Activated T-helper 1 cell treated with anti-CD3 and anti-CD28 coated beads, Interleukin-12 subunit alpha, Interleukin-12 subunit beta, Interleukin-2, Interleukin-4 antibody, amounts not matched to agents 30 ng/mL and 10 ng/mL and 1 ng/mL, durations not matched to agents 14 hours and 24 hours and 36 hours (primary cell): ENCODE measurements around the gene TSPAN12. TPM values are rescaled to one million over a fixed set of nuclear protein-coding genes. Genes with fewer than 3 reads are reported as not detected.
"Not testable (repeated sequence)": the region's sequence is repeated elsewhere in the genome, so short reads cannot be mapped to it uniquely, and the experiment has no call there.

Source experiments
- DNase-seq: peaks from one replicate; pipeline ENCODE4 v3.0.0; 2021; ENCODE audit warnings: low spot score
- H3K27ac Mint-ChIP-seq: one replicate; pipeline ENCODE4 v1.8.0; 2021; ENCODE audit warnings: mild to moderate bottlenecking, mixed read lengths
- H3K27me3 Mint-ChIP-seq: one replicate; pipeline ENCODE4 v1.8.0; 2022; ENCODE audit warnings: mild to moderate bottlenecking, moderate library complexity, mixed read lengths; ENCODE audit not compliant: insufficient read depth
- H3K36me3 Mint-ChIP-seq: one replicate; pipeline ENCODE4 v1.8.0; 2021; ENCODE audit warnings: low read depth, mixed read lengths
- H3K4me1 Mint-ChIP-seq: one replicate; pipeline ENCODE4 v1.8.0; 2021; ENCODE audit warnings: low read depth, mixed read lengths
- H3K4me3 Mint-ChIP-seq: one replicate; pipeline ENCODE4 v1.8.0; 2021; ENCODE audit warnings: mild to moderate bottlenecking, moderate library complexity, mixed read lengths
- H3K9me3 Mint-ChIP-seq: one replicate; pipeline ENCODE4 v1.8.0; 2021; ENCODE audit warnings: mixed read lengths
- intact Hi-C: fragments of 100-400 bp; cut with micrococcal nuclease; formaldehyde crosslinking; loops from one replicate; pipeline ENCODE4 v1.15.1; 2024
- total RNA-seq: library from RNA; stranded (reverse); gene quantifications from 2 replicates; pipeline ENCODE4 v1.2.3, GENCODE V29; 2022

Gene TSPAN12
- total RNA-seq, 1 donor from 2014 or later, result not detected

- Mint-ChIP-seq H3K27me3 (peaks cover 5% of the 10 kb centered on the region), H3K27ac (no peak overlapping the region), H3K4me3 (no peak overlapping the region), H3K9me3 (no peaks in the 10 kb centered on the region), H3K4me1 (no peaks in the 10 kb centered on the region), H3K36me3 (no peaks in the 10 kb centered on the region)
- intact Hi-C loops, result loop anchor here (1.0 to 2.0 kb wide), 4 partner anchors 149 to 1202 kb away; no protein-coding TSS in a partner anchor
- DNase-seq, result no peak
Measured at GRCh38 chr7:120792861-120793130, 65.1 kb downstream of the TSPAN12 start.

- H3K27ac Mint-ChIP-seq, result no peak overlapping the region
- DNase-seq, result peak; percentile 28
- intact Hi-C loops, result loop anchor here (1.0 to 2.0 kb wide), 4 partner anchors 149 to 1203 kb away; no protein-coding TSS in a partner anchor
- H3K9me3 Mint-ChIP-seq, result no peaks in the 10 kb centered on the region
- H3K36me3 Mint-ChIP-seq, result no peaks in the 10 kb centered on the region
- no peaks in the 10 kb centered on the region for H3K4me1 Mint-ChIP-seq
- H3K4me3 Mint-ChIP-seq, result no peak overlapping the region
- peaks cover 5% of the 10 kb centered on the region for H3K27me3 Mint-ChIP-seq
Measured at GRCh38 chr7:120792091-120792860, 65.7 kb downstream of the TSPAN12 start.

GRCh38 chr7:120785095-120785494 lies 72.8 kb downstream of the TSPAN12 start:
- H3K4me1 Mint-ChIP-seq, result no peaks in the 10 kb centered on the region
- no peak overlapping the region for H3K4me3 Mint-ChIP-seq
- H3K27ac Mint-ChIP-seq, result no peak overlapping the region
- DNase-seq, result no peak
- no peaks in the 10 kb centered on the region for H3K9me3 Mint-ChIP-seq
- intact Hi-C loops, result no loop called here
- H3K36me3 Mint-ChIP-seq, result no peaks in the 10 kb centered on the region
- peaks cover 4% of the 10 kb centered on the region for H3K27me3 Mint-ChIP-seq

- DNase-seq, result no peak
- no peaks in the 10 kb centered on the region for H3K36me3 Mint-ChIP-seq
- no peaks in the 10 kb centered on the region for H3K4me1 Mint-ChIP-seq
Measured at GRCh38 chr7:120783721-120784120, 74.2 kb downstream of the TSPAN12 start.

GRCh38 chr7:120783273-120783672 lies 74.7 kb downstream of the TSPAN12 start:
- Mint-ChIP-seq H3K9me3 (no peaks in the 10 kb centered on the region), H3K4me3 (no peak overlapping the region), H3K4me1 (no peaks in the 10 kb centered on the region), H3K36me3 (no peaks in the 10 kb centered on the region), H3K27ac (no peak overlapping the region), H3K27me3 (peaks cover 4% of the 10 kb centered on the region)
- no peak for DNase-seq
- intact Hi-C loops, result no loop called here

More at GRCh38 chr7:120783721-120784120, 74.2 kb downstream of the TSPAN12 start:
- intact Hi-C loops, result no loop called here
- Mint-ChIP-seq H3K4me3 (no peak overlapping the region), H3K9me3 (no peaks in the 10 kb centered on the region), H3K27ac (no peak overlapping the region), H3K27me3 (peaks cover 4% of the 10 kb centered on the region)

- intact Hi-C loops, H3K27me3 Mint-ChIP-seq, H3K9me3 Mint-ChIP-seq, H3K36me3 Mint-ChIP-seq, H3K27ac Mint-ChIP-seq, DNase-seq, H3K4me1 Mint-ChIP-seq, H3K4me3 Mint-ChIP-seq: not testable (repeated sequence)
Measured at GRCh38 chr7:120781924-120782323, 76.0 kb downstream of the TSPAN12 start.

GRCh38 chr7:120780938-120781337 lies 77.0 kb downstream of the TSPAN12 start:
- Mint-ChIP-seq H3K9me3 (no peaks in the 10 kb centered on the region), H3K36me3 (no peaks in the 10 kb centered on the region)

GRCh38 chr7:120780451-120780850 lies 77.5 kb downstream of the TSPAN12 start:
- H3K4me3 Mint-ChIP-seq, intact Hi-C loops, H3K9me3 Mint-ChIP-seq, DNase-seq, H3K36me3 Mint-ChIP-seq, H3K27me3 Mint-ChIP-seq, H3K4me1 Mint-ChIP-seq, H3K27ac Mint-ChIP-seq: not testable (repeated sequence)

More at GRCh38 chr7:120780938-120781337, 77.0 kb downstream of the TSPAN12 start:
- Mint-ChIP-seq H3K27me3 (peaks cover 4% of the 10 kb centered on the region), H3K4me1 (no peaks in the 10 kb centered on the region), H3K27ac (no peak overlapping the region), H3K4me3 (no peak overlapping the region)
- DNase-seq, result no peak
- intact Hi-C loops, result no loop called here

- H3K27ac Mint-ChIP-seq, H3K4me1 Mint-ChIP-seq, H3K9me3 Mint-ChIP-seq, H3K4me3 Mint-ChIP-seq, H3K27me3 Mint-ChIP-seq, intact Hi-C loops, DNase-seq, H3K36me3 Mint-ChIP-seq: not testable (repeated sequence)
Measured at GRCh38 chr7:120779078-120779477, 78.9 kb downstream of the TSPAN12 start.

- H3K4me3 Mint-ChIP-seq, result no peak overlapping the region
- no peaks in the 10 kb centered on the region for H3K9me3 Mint-ChIP-seq
- no peak overlapping the region for H3K27ac Mint-ChIP-seq
- no peak for DNase-seq
- intact Hi-C loops, result no loop called here
- H3K4me1 Mint-ChIP-seq, result no peaks in the 10 kb centered on the region
- no peaks in the 10 kb centered on the region for H3K36me3 Mint-ChIP-seq
- H3K27me3 Mint-ChIP-seq, result no peaks in the 10 kb centered on the region
Measured at GRCh38 chr7:120775755-120776154, 82.2 kb downstream of the TSPAN12 start.

GRCh38 chr7:120774481-120774880 lies 83.5 kb downstream of the TSPAN12 start:
- Mint-ChIP-seq H3K36me3 (no peaks in the 10 kb centered on the region), H3K4me3 (no peak overlapping the region), H3K27ac (no peak overlapping the region), H3K27me3 (no peaks in the 10 kb centered on the region), H3K9me3 (no peaks in the 10 kb centered on the region), H3K4me1 (no peaks in the 10 kb centered on the region)
- intact Hi-C loops, result no loop called here
- DNase-seq, result no peak

- Mint-ChIP-seq H3K4me3 (no peak overlapping the region), H3K9me3 (no peaks in the 10 kb centered on the region), H3K27me3 (no peaks in the 10 kb centered on the region), H3K36me3 (no peaks in the 10 kb centered on the region), H3K27ac (no peak overlapping the region), H3K4me1 (no peaks in the 10 kb centered on the region)
- intact Hi-C loops, result no loop called here
- DNase-seq, result no peak
Measured at GRCh38 chr7:120770206-120770605, 87.7 kb downstream of the TSPAN12 start.

GRCh38 chr7:120760851-120761250 lies 97.1 kb downstream of the TSPAN12 start:
- Mint-ChIP-seq H3K9me3 (no peaks in the 10 kb centered on the region), H3K4me1 (no peaks in the 10 kb centered on the region), H3K27ac (no peak overlapping the region), H3K36me3 (no peaks in the 10 kb centered on the region), H3K4me3 (no peak overlapping the region), H3K27me3 (peaks cover 3% of the 10 kb centered on the region)
- DNase-seq, result no peak
- intact Hi-C loops, result no loop called here

GRCh38 chr7:120760050-120760449 lies 97.9 kb downstream of the TSPAN12 start:
- no peak for DNase-seq
- Mint-ChIP-seq H3K27ac (no peak overlapping the region), H3K9me3 (no peaks in the 10 kb centered on the region)

More at GRCh38 chr7:120760050-120760449, 97.9 kb downstream of the TSPAN12 start:
- Mint-ChIP-seq H3K4me3 (no peak overlapping the region), H3K27me3 (peaks cover 3% of the 10 kb centered on the region), H3K4me1 (no peaks in the 10 kb centered on the region), H3K36me3 (no peaks in the 10 kb centered on the region)
- intact Hi-C loops, result no loop called here
